Measurements from ENCODE around the gene SLC25A47.

- TF ChIP-seq CTCF (IDR thresholded peaks at IDR 0.05), result no peak
- no peak for TF ChIP-seq POLR2A (IDR thresholded peaks at IDR 0.05)
Observed at GRCh38 chr14:100298551-100299237, 24.4 kb upstream of the SLC25A47 start.
